ENCODE data around the gene ORC5. TPM values are rescaled to one million over a fixed set of nuclear protein-coding genes. Genes with fewer than 3 reads are reported as not detected.

Gene ORC5
- total and polyA plus RNA-seq, 2 experiments from 2014 or later = 5.5 to 9.1 TPM

GRCh38 chr7:104175361-104175984 lies 32.3 kb downstream of the ORC5 start:
- Histone ChIP-seq H3K4me3 (no peak overlapping the region), H3K4me1 (ENCODE audit: insufficient read depth) (no peaks in the 10 kb centered on the region), H2AFZ (no peak overlapping the region), H3K79me2 (no peaks in the 10 kb centered on the region), H3K9me2 (replicated peaks; ENCODE audit: insufficient read depth) (no peaks in the 10 kb centered on the region), H3K27me3 (no peaks in the 10 kb centered on the region), H3K27ac (peak overlapping the region; percentile 16), H3K4me2 (no peak overlapping the region), H4K20me1 (ENCODE audit: insufficient read depth, poor library complexity, severe bottlenecking) (no peaks in the 10 kb centered on the region), H3K36me3 (replicated peaks; ENCODE audit: insufficient read depth, low read depth) (no peaks in the 10 kb centered on the region), H3K9me3 (ENCODE audit: low read depth) (peaks cover 11% of the 10 kb centered on the region)
- 69% methylated on average over 2 of the region's 2 CpGs for WGBS (ENCODE audit: low lambda C conversion rate, missing lambda C conversion rate)
- no peak for TF ChIP-seq EZH2phosphoT487 (IDR thresholded peaks at IDR 0.05; ENCODE audit: low read depth, severe bottlenecking, unreplicated experiment)
- no peak for TF ChIP-seq CTCF (IDR thresholded peaks at IDR 0.05; ENCODE audit: poor library complexity)
- no peak for DNase-seq (ENCODE audit: low spot score)

GRCh38 chr7:104174798-104175197 lies 33.0 kb downstream of the ORC5 start:
- Histone ChIP-seq H3K27ac (peak overlapping the region; percentile 16), H3K4me3 (no peak overlapping the region), H2AFZ (no peak overlapping the region), H3K4me1 (ENCODE audit: insufficient read depth) (no peaks in the 10 kb centered on the region), H3K4me2 (no peak overlapping the region), H3K9me3 (ENCODE audit: low read depth) (peaks cover 8% of the 10 kb centered on the region), H3K36me3 (replicated peaks; ENCODE audit: insufficient read depth, low read depth) (no peaks in the 10 kb centered on the region), H3K27me3 (no peaks in the 10 kb centered on the region), H4K20me1 (ENCODE audit: insufficient read depth, poor library complexity, severe bottlenecking) (no peaks in the 10 kb centered on the region), H3K79me2 (no peaks in the 10 kb centered on the region), H3K9me2 (replicated peaks; ENCODE audit: insufficient read depth) (no peaks in the 10 kb centered on the region)
- DNase-seq (ENCODE audit: low spot score) = no peak
- 87% methylated on average over 2 of the region's 2 CpGs for WGBS (ENCODE audit: low lambda C conversion rate, missing lambda C conversion rate)
- TF ChIP-seq EZH2 (IDR thresholded peaks at IDR 0.05; ENCODE audit: borderline replicate concordance) (no peak), CTCF (IDR thresholded peaks at IDR 0.05; ENCODE audit: poor library complexity) (no peak), EZH2phosphoT487 (IDR thresholded peaks at IDR 0.05; ENCODE audit: low read depth, severe bottlenecking, unreplicated experiment) (no peak)

- Histone ChIP-seq H3K4me1 (ENCODE audit: insufficient read depth) (no peaks in the 10 kb centered on the region), H2AFZ (no peak overlapping the region), H3K4me3 (no peak overlapping the region), H3K9me3 (ENCODE audit: low read depth) (no peaks in the 10 kb centered on the region), H4K20me1 (ENCODE audit: insufficient read depth, poor library complexity, severe bottlenecking) (no peaks in the 10 kb centered on the region), H3K79me2 (no peaks in the 10 kb centered on the region), H3K4me2 (no peak overlapping the region), H3K27ac (no peak overlapping the region), H3K27me3 (no peaks in the 10 kb centered on the region), H3K36me3 (replicated peaks; ENCODE audit: insufficient read depth, low read depth) (no peaks in the 10 kb centered on the region), H3K9me2 (replicated peaks; ENCODE audit: insufficient read depth) (no peaks in the 10 kb centered on the region)
- WGBS (ENCODE audit: low lambda C conversion rate, missing lambda C conversion rate) = 73% methylated on average over 6 of the region's 6 CpGs
- DNase-seq (ENCODE audit: low spot score) = no peak
- TF ChIP-seq CTCF (IDR thresholded peaks at IDR 0.05; ENCODE audit: poor library complexity) = no peak
- no peak for TF ChIP-seq EZH2 (IDR thresholded peaks at IDR 0.05; ENCODE audit: borderline replicate concordance)
- TF ChIP-seq EZH2phosphoT487 (IDR thresholded peaks at IDR 0.05; ENCODE audit: low read depth, severe bottlenecking, unreplicated experiment) = no peak
Observed at GRCh38 chr7:104162081-104162480, 45.7 kb downstream of the ORC5 start.
